Measurements from ENCODE around the gene CYP1A2.

Gene CYP1A2

GRCh38 chr15:74762791-74763150 lies 14.1 kb downstream of the CYP1A2 start:
- Histone ChIP-seq H3K4me1 (ENCODE audit: low read length) (no peaks in the 10 kb centered on the region), H3K79me2 (ENCODE audit: low read length) (no peaks in the 10 kb centered on the region), H3K27me3 (replicated peaks; ENCODE audit: insufficient read depth, low read length) (peaks cover 8% of the 10 kb centered on the region), H4K20me1 (ENCODE audit: insufficient read depth, low read length) (no peaks in the 10 kb centered on the region), H3K27ac (ENCODE audit: low read length) (no peak overlapping the region), H3K9me3 (replicated peaks; ENCODE audit: insufficient read depth, low read length) (no peaks in the 10 kb centered on the region), H2AFZ (ENCODE audit: low read length) (no peak overlapping the region), H3K4me2 (ENCODE audit: low read depth, low read length) (no peak overlapping the region), H3F3A (ENCODE audit: insufficient read depth, low read length) (no peaks in the 10 kb centered on the region), H3K36me3 (replicated peaks; ENCODE audit: insufficient read depth, low read length) (no peaks in the 10 kb centered on the region), H3K9me2 (replicated peaks; ENCODE audit: insufficient read depth, low read length) (no peaks in the 10 kb centered on the region), H3K9ac (ENCODE audit: low read length) (no peak overlapping the region), H3K4me3 (ENCODE audit: low read length) (no peak overlapping the region)
- DNase-seq, result no peak
- TF ChIP-seq EZH2phosphoT487 (IDR thresholded peaks at IDR 0.05; ENCODE audit: low read length) (no peak), EZH2 (optimal IDR thresholded peaks at IDR 0.05; ENCODE audit: low read depth, low read length) (no peak), CTCF (IDR thresholded peaks at IDR 0.05; ENCODE audit: low read length) (no peak)

- Histone ChIP-seq H3K4me2 (ENCODE audit: low read depth, low read length) (no peak overlapping the region), H3K4me3 (ENCODE audit: low read length) (no peak overlapping the region), H3K79me2 (ENCODE audit: low read length) (no peaks in the 10 kb centered on the region), H3K4me1 (ENCODE audit: low read length) (no peaks in the 10 kb centered on the region), H3K27me3 (replicated peaks; ENCODE audit: insufficient read depth, low read length) (peaks cover 8% of the 10 kb centered on the region), H3F3A (ENCODE audit: insufficient read depth, low read length) (no peaks in the 10 kb centered on the region), H3K9me3 (replicated peaks; ENCODE audit: insufficient read depth, low read length) (no peaks in the 10 kb centered on the region), H2AFZ (ENCODE audit: low read length) (no peak overlapping the region), H3K9me2 (replicated peaks; ENCODE audit: insufficient read depth, low read length) (no peaks in the 10 kb centered on the region), H3K9ac (ENCODE audit: low read length) (no peak overlapping the region), H3K27ac (ENCODE audit: low read length) (no peak overlapping the region), H3K36me3 (replicated peaks; ENCODE audit: insufficient read depth, low read length) (no peaks in the 10 kb centered on the region), H4K20me1 (ENCODE audit: insufficient read depth, low read length) (no peaks in the 10 kb centered on the region)
- TF ChIP-seq EZH2 (optimal IDR thresholded peaks at IDR 0.05; ENCODE audit: low read depth, low read length) (no peak), CTCF (IDR thresholded peaks at IDR 0.05; ENCODE audit: low read length) (no peak), EZH2phosphoT487 (IDR thresholded peaks at IDR 0.05; ENCODE audit: low read length) (no peak)
- DNase-seq, result no peak
Observed at GRCh38 chr15:74763416-74763815, 14.8 kb downstream of the CYP1A2 start.

DNA sequence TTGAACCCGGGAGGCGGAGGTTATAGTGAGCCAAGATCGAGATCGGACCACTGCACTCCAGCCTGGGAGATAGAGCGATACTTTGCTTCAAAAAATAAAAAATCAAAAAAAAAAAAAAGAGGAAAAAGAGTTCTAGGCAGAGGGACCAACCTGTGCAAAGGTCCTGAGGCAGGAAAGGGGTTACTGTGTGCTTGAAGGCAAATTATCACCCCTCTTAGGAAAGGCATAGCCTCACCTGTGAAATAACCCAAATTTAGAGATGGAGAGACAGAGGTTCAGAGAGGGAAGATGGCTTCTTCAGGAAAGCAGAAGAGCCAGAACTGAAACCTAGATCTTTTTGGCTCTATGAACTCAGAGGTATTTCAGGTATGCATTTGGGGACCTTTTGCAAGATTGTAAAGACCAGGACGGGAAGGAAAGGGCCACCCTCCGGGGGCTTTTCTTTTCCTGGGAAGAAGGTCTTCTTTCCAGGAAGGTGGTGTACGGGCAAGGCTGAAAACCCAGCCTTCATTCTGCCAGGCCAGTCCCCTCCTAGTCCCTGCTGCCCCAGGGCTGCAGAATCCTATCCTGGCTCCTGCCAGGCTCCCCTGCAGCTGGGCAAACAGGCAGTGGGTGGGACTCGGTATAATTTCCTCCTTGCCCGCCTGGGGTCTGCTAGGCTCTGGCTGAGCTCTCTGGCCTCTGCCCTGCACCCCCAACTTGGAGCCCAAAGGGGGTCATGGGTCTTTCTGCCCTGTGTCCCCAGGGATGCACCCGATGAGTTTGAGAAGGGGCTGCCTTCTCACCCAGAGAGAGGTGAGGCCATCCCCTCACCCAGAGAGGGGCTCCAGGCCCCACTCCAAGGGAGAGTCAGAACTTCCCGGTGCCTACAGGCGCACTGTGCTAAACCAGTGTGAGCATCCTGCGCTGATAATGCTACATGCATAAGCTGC lies 18.8 kb downstream of the CYP1A2 start:
- Histone ChIP-seq H3K9me2 (replicated peaks; ENCODE audit: insufficient read depth, low read length) (no peaks in the 10 kb centered on the region), H3K27ac (ENCODE audit: low read length) (no peak overlapping the region), H3K4me1 (ENCODE audit: low read length) (peaks cover 11% of the 10 kb centered on the region; the same call in 1 of the 2 replicates), H3K4me3 (ENCODE audit: low read length) (no peak overlapping the region), H3F3A (ENCODE audit: insufficient read depth, low read length) (no peaks in the 10 kb centered on the region), H3K27me3 (replicated peaks; ENCODE audit: insufficient read depth, low read length) (no peaks in the 10 kb centered on the region), H2AFZ (ENCODE audit: low read length) (no peak overlapping the region), H3K36me3 (replicated peaks; ENCODE audit: insufficient read depth, low read length) (no peaks in the 10 kb centered on the region), H3K79me2 (ENCODE audit: low read length) (no peaks in the 10 kb centered on the region), H3K9ac (ENCODE audit: low read length) (no peak overlapping the region), H3K4me2 (ENCODE audit: low read depth, low read length) (no peak overlapping the region), H4K20me1 (ENCODE audit: insufficient read depth, low read length) (no peaks in the 10 kb centered on the region), H3K9me3 (replicated peaks; ENCODE audit: insufficient read depth, low read length) (no peaks in the 10 kb centered on the region)
- DNase-seq, result no peak
- TF ChIP-seq EZH2phosphoT487 (IDR thresholded peaks at IDR 0.05; ENCODE audit: low read length) (no peak), CTCF (IDR thresholded peaks at IDR 0.05; ENCODE audit: low read length) (no peak), EZH2 (optimal IDR thresholded peaks at IDR 0.05; ENCODE audit: low read depth, low read length) (no peak)
